Neural crest cell (in vitro differentiated cells): Measurements from ENCODE around the gene SYNCRIP. TPM values are rescaled to one million over a fixed set of nuclear protein-coding genes. Genes with fewer than 3 reads are reported as not detected.
A peak's percentile ranks its signal among the peaks of the same experiment; 100 is the strongest.
"Not testable (repeated sequence)": the region's sequence is repeated elsewhere in the genome, so short reads cannot be mapped to it uniquely, and the experiment has no call there.

Source experiments
- DNase-seq: peaks from one replicate; pipeline ENCODE4 v3.0.0; 2021; ENCODE audit warnings: low read depth, mixed read lengths, low spot score
- H3K27ac Mint-ChIP-seq: one replicate; pipeline ENCODE4 v1.8.0; 2021; ENCODE audit warnings: mild to moderate bottlenecking, mixed read lengths; ENCODE audit not compliant: unreplicated experiment
- H3K27me3 Mint-ChIP-seq: 2 replicates; pipeline ENCODE4 v1.8.0; 2021; ENCODE audit warnings: low read depth, mild to moderate bottlenecking, mixed read lengths
- H3K36me3 Mint-ChIP-seq: 2 replicates; pipeline ENCODE4 v1.8.0; 2021; ENCODE audit warnings: low read depth, mild to moderate bottlenecking, mixed read lengths
- H3K4me1 Mint-ChIP-seq: 2 replicates; pipeline ENCODE4 v1.8.0; 2021; ENCODE audit warnings: mixed read lengths
- H3K4me3 Mint-ChIP-seq: one replicate; pipeline ENCODE4 v1.8.0; 2021; ENCODE audit warnings: mild to moderate bottlenecking, mixed read lengths
- H3K9me3 Mint-ChIP-seq: 2 replicates; pipeline ENCODE4 v1.8.0; 2021; ENCODE audit warnings: mixed read lengths
- total RNA-seq: library from RNA; stranded (reverse); gene quantifications from 2 replicates; pipeline ENCODE4 v1.2.1, GENCODE V29; 2021
- TF ChIP-seq, protein P1 (sequence below): fragments of 200-600 bp; sonication (generic); conservative IDR thresholded peaks from 2 replicates; pipeline ENCODE4 v1.5.0; 2021; ENCODE audit warnings: antibody characterized with exemption, mild to moderate bottlenecking

SYNCRIP gene
- total RNA-seq, 1 donor from 2014 or later = 146 TPM

GRCh38 chr6:85684133-85684808 lies 41.6 kb upstream of the SYNCRIP start:
- Mint-ChIP-seq H3K36me3 (peaks cover 7% of the 10 kb centered on the region), H3K9me3 (peaks cover 4% of the 10 kb centered on the region), H3K27ac (no peak overlapping the region), H3K27me3 (no peaks in the 10 kb centered on the region), H3K4me3 (no peak overlapping the region), H3K4me1 (peaks cover 12% of the 10 kb centered on the region)
- TF ChIP-seq, protein P1, sequence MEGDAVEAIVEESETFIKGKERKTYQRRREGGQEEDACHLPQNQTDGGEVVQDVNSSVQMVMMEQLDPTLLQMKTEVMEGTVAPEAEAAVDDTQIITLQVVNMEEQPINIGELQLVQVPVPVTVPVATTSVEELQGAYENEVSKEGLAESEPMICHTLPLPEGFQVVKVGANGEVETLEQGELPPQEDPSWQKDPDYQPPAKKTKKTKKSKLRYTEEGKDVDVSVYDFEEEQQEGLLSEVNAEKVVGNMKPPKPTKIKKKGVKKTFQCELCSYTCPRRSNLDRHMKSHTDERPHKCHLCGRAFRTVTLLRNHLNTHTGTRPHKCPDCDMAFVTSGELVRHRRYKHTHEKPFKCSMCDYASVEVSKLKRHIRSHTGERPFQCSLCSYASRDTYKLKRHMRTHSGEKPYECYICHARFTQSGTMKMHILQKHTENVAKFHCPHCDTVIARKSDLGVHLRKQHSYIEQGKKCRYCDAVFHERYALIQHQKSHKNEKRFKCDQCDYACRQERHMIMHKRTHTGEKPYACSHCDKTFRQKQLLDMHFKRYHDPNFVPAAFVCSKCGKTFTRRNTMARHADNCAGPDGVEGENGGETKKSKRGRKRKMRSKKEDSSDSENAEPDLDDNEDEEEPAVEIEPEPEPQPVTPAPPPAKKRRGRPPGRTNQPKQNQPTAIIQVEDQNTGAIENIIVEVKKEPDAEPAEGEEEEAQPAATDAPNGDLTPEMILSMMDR = no peak
- no peak for DNase-seq

DNA sequence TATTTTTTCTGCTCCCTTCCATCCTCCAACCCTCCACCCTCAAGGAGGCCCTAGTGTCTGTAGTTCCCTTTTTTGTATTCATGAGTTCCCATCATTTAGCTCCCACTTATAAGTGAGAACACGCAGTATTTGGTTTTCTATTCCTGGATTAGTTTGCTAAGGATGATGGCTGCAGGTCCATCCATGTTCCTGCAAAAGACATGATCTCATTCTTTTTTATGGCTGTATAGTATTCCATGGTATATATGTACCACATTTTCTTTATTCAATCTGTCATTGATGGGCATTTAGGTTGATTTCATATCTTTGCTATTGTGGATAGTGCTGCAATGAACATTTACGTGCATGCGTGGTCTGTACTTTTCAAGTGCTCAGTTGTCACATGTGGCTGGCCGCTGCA lies 39.2 kb upstream of the SYNCRIP start:
- Mint-ChIP-seq H3K4me1 (peaks cover 19% of the 10 kb centered on the region), H3K4me3 (peak overlapping the region; percentile 56), H3K36me3 (peaks cover 18% of the 10 kb centered on the region)
- not testable (repeated sequence) for H3K9me3 Mint-ChIP-seq, H3K27me3 Mint-ChIP-seq, H3K27ac Mint-ChIP-seq, DNase-seq

GRCh38 chr6:85680388-85680787 lies 37.7 kb upstream of the SYNCRIP start:
- TF ChIP-seq, protein P1 = no peak
- H3K36me3 Mint-ChIP-seq = peaks cover 29% of the 10 kb centered on the region
- peak overlapping the region; percentile 98 for H3K4me3 Mint-ChIP-seq
- H3K9me3 Mint-ChIP-seq = peaks cover 4% of the 10 kb centered on the region
- peaks cover 5% of the 10 kb centered on the region for H3K27me3 Mint-ChIP-seq
- H3K4me1 Mint-ChIP-seq = peaks cover 34% of the 10 kb centered on the region
- H3K27ac Mint-ChIP-seq = peak overlapping the region; percentile 64
- no peak for DNase-seq

GRCh38 chr6:85679445-85680123 lies 36.9 kb upstream of the SYNCRIP start:
- DNase-seq = no peak
- peak overlapping the region; percentile 98 for H3K4me3 Mint-ChIP-seq
- peaks cover 42% of the 10 kb centered on the region for H3K4me1 Mint-ChIP-seq
- peak overlapping the region; percentile 85 for H3K27ac Mint-ChIP-seq
- peaks cover 4% of the 10 kb centered on the region for H3K9me3 Mint-ChIP-seq
- TF ChIP-seq, protein P1 = no peak
- H3K27me3 Mint-ChIP-seq = peaks cover 5% of the 10 kb centered on the region
- peaks cover 31% of the 10 kb centered on the region for H3K36me3 Mint-ChIP-seq

DNA sequence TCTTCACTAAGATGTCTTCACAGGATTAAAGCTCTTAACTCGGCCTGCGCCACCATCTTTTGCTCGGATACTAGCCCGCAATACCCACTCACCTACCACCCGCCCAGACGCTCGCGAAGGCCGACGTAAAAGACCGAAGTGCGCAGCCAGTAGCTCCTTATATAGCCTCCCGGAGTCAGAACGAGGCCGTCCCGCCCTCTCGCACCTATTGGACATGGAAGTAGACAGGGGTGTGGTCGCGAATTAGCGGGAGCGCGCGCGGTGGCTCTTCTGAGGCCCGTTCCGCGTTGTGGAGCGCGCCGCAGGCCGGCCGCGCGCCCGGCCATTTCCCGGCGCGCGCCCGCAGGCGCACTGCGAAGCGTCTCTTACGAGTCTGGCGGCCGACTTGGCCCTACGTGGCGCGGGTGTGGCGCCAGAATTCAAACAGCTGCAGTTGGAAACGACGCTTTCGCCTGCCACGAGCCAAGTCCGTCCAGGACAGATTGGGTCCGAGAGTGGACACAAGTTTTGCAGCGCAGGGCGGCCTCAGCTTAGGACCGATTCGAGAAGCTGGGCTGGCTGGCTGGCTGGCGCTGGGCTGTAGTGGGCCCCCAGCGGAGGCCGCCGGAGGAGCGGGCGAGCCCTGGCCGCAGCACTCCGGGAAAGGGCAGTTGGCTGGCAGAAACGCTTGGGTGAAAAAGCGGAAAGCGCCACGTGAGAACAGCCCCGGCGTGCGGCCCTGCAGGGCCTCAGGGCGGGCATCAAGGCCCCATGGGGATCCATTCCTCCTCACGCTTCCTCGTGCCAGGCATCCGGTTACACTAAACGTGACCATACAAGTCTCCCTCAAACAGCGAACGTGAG lies 36.1 kb upstream of the SYNCRIP start:
- Mint-ChIP-seq H3K36me3 (peaks cover 34% of the 10 kb centered on the region), H3K27ac (peak overlapping the region; percentile 99), H3K4me1 (peaks cover 49% of the 10 kb centered on the region), H3K27me3 (peaks cover 5% of the 10 kb centered on the region), H3K4me3 (peak overlapping the region; percentile 98), H3K9me3 (peaks cover 4% of the 10 kb centered on the region)
- TF ChIP-seq, protein P1 = peak; percentile 17
- DNase-seq = peak; percentile 99
